Lower leg skin (tissue), 4 donors: ENCODE results near the gene PTPN3. TPM values are rescaled to one million over a fixed set of nuclear protein-coding genes. Genes with fewer than 3 reads are reported as not detected.

Source experiments
- DNase-seq, 2 donors: peaks; one replicate each; pipeline ENCODE4 v3.0.0-alpha.2; 2019; ENCODE audit warnings: low spot score in 2 of 2
- H3K4me3 ChIP-seq: fragments of 200-600 bp; sonication (generic); 2 replicates; pipeline ENCODE4 v1.5.1; 2017; ENCODE audit warnings: mild to moderate bottlenecking, low read depth; ENCODE audit not compliant: poor library complexity, severe bottlenecking
- POLR2A ChIP-seq, 2 donors: fragments of 450-650 bp; IDR thresholded peaks; one replicate each; pipeline ENCODE4 v1.6.1; 2016 to 2017; ENCODE audit warnings: antibody characterized with exemption in 2 of 2, mild to moderate bottlenecking in 1 of 2, moderate library complexity in 1 of 2
- WGBS, 2 donors: methylation state at CpG; one replicate each; pipeline ENCODE4 v1.1.5; 2018; 5-methylcytosine and 5-hydroxymethylcytosine counted together
- intact Hi-C: fragments of 100-400 bp; cut with DNase I; formaldehyde crosslinking; loops from one replicate; pipeline ENCODE4 v1.15.0; 2023; ENCODE audit warnings: low total_unique reads
- total RNA-seq, 4 donors: library from RNA; depleted of rRNA; stranded (reverse); fragments of >200 nt; gene quantifications; one replicate each; pipeline ENCODE4 v1.1.0, GENCODE V29; 2016
- TF ChIP-seq, protein P1 (sequence below), 3 donors: fragments of 450-650 bp; IDR thresholded peaks; one replicate each; pipeline ENCODE4 v1.5.1; 2016; ENCODE audit warnings: antibody characterized with exemption in 3 of 3, mild to moderate bottlenecking in 3 of 3, moderate library complexity in 2 of 3

PTPN3 gene
- total RNA-seq, 4 donors from 2014 or later = 36.4 to 44.5 (median 40.7) TPM

DNA sequence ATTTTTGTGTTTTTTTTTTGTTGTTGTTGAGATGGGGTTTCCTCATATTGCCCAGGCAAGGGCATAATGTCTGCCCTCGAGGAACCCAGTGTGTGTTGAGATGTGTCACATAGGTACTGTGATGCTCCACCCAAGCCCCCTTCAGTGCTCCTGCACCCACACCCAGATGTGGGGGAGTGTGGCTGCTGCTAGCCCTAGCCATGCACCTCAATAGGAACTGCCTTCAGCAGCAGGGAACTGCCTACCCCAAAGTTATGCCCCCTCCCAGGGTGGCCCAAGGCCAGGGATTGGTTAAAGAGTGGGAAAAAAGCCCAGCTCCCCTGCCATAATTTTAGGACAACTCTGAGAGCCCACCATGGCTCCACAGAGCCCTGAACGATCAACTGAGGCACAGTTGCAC is 143.9 kb downstream of the PTPN3 start:
- H3K4me3 ChIP-seq = no peak overlapping the region
- intact Hi-C loops = no loop called here
- 80 to 85% methylated on average over 2 of the region's 2 CpGs for WGBS, 2 donors
- TF ChIP-seq, protein P1, sequence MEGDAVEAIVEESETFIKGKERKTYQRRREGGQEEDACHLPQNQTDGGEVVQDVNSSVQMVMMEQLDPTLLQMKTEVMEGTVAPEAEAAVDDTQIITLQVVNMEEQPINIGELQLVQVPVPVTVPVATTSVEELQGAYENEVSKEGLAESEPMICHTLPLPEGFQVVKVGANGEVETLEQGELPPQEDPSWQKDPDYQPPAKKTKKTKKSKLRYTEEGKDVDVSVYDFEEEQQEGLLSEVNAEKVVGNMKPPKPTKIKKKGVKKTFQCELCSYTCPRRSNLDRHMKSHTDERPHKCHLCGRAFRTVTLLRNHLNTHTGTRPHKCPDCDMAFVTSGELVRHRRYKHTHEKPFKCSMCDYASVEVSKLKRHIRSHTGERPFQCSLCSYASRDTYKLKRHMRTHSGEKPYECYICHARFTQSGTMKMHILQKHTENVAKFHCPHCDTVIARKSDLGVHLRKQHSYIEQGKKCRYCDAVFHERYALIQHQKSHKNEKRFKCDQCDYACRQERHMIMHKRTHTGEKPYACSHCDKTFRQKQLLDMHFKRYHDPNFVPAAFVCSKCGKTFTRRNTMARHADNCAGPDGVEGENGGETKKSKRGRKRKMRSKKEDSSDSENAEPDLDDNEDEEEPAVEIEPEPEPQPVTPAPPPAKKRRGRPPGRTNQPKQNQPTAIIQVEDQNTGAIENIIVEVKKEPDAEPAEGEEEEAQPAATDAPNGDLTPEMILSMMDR (IDR thresholded peaks at IDR 0.05) = no peak
- TF ChIP-seq POLR2A (IDR thresholded peaks at IDR 0.05) = no peak
- peak in 1 of 2 donors; percentile 63 for DNase-seq

DNA sequence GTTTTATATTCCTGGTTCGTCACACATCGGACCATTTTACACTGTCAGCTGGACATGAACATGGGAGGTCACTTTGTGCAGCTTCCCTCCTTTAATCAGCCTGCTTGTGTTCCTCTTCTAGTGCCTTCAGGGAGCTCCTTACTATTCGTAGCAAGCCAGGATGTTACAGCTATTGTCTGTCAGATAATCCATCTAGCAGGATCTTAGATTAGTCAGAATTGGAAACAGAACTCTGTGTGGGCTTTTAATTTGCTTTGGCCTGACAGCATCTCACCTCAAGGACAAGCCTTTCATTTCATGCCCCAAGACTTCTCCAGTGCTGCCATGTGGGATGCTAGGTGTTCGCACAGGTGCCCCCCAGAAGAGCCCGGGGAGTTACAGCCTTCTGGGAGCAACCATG is 147.1 kb downstream of the PTPN3 start:
- no peak for DNase-seq
- 81 to 85% methylated on average over 5 of the region's 5 CpGs for WGBS, 2 donors

DNA sequence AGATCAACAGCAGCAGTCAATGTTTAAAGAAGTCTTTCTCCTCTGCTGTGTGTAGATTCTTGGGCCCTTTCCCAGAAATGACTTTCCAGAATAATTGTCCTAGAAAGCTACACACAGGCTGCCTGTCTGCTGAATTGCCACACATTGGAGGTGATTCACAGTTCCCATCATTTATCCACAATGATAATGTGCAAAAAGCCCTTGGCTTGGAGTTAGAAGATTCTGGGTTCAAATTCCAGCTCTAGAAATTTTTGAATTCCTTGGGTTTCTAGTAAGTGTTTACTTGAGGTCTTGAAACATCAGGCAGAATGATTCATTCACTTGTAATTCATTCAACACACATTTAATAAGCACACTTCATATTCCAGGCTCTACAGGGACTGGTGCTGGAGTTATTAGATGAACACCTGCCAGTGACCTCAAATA is 148.7 kb downstream of the PTPN3 start:
- no peak for DNase-seq
- no peak overlapping the region for H3K4me3 ChIP-seq
- TF ChIP-seq, protein P1 (IDR thresholded peaks at IDR 0.05) = no peak
- TF ChIP-seq POLR2A (IDR thresholded peaks at IDR 0.05) = no peak
- intact Hi-C loops = no loop called here

More for the DNA sequence above, 147.1 kb downstream of the PTPN3 start:
- H3K4me3 ChIP-seq = no peak overlapping the region
- intact Hi-C loops = no loop called here
- no peak for TF ChIP-seq POLR2A (IDR thresholded peaks at IDR 0.05)
- TF ChIP-seq, protein P1 (IDR thresholded peaks at IDR 0.05) = no peak

DNA sequence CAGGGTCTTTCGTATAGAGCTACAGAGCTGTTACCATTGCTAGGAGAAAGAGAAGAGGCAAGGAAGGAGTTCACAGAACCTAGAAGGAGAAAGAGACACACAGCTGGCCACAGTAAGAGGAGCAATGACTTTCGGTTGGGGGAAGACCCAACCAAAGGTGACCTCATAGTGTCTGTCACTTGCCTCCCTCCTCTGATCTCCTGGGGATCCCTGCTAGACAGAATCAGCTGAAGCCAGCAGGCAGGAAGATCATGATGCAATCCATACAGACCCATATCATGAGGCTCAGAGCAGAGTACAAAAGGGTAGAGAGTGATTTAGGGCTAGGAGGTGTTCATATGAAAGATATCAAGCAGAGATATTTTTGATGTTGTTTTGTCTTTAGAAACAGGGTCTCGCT is 151.2 kb downstream of the PTPN3 start:
- TF ChIP-seq POLR2A (IDR thresholded peaks at IDR 0.05) = no peak
- TF ChIP-seq, protein P1 (IDR thresholded peaks at IDR 0.05) = no peak
- H3K4me3 ChIP-seq = no peak overlapping the region
- intact Hi-C loops = no loop called here
- no peak for DNase-seq
- WGBS, 2 donors = 70 to 75% methylated on average over 3 of the region's 3 CpGs

DNA sequence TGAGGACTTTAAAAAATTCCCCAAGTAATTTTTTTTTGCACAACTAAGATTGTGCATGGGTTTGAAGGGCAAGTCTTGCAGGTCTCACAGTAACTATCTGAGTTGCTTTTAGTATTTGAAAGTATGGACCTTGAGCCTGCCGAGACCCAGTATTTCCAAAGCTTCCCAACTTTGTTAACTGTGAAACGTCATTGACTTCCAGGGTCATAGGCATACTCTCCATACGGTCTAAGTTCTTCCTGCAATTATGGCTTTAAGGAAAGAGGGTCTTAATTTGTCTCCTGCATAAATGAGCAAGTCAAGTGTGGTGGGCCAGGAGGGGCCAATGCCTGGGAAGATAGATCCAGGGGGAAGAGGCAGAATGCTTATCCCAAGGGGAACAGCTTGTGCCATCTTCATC is 153.2 kb downstream of the PTPN3 start:
- intact Hi-C loops = no loop called here
- no peak for DNase-seq
- 80 to 90% methylated on average over 3 of the region's 3 CpGs for WGBS, 2 donors
- no peak overlapping the region for H3K4me3 ChIP-seq
- no peak for TF ChIP-seq POLR2A (IDR thresholded peaks at IDR 0.05)
- TF ChIP-seq, protein P1 (IDR thresholded peaks at IDR 0.05) = no peak

DNA sequence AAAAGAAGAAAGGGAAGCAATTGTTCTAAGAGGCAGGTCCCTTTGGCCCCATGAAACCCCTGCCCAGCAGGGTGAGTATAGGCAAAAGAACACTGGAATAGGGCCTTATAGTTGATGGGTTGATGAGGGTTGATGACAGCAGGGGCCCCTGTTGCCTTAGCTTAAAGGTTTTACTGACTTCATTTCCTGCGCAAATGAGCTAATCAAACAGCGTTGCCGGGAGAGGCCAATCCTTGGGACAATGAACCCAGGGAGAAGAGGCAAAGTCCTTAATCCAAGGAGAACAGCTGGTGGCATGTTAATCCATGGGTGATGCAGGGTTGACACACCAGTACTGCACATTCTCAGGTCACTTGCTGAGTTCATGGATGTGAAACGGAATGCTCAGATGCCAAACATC is 155.2 kb downstream of the PTPN3 start:
- intact Hi-C loops = no loop called here
- no peak overlapping the region for H3K4me3 ChIP-seq
- TF ChIP-seq POLR2A (IDR thresholded peaks at IDR 0.05) = no peak
- TF ChIP-seq, protein P1 (IDR thresholded peaks at IDR 0.05) = no peak
- peak in 1 of 2 donors; percentile 71 for DNase-seq
- 89 to 92% methylated on average over 4 of the region's 4 CpGs for WGBS, 2 donors
